Measurements from ENCODE around the gene TMED7.

DNA sequence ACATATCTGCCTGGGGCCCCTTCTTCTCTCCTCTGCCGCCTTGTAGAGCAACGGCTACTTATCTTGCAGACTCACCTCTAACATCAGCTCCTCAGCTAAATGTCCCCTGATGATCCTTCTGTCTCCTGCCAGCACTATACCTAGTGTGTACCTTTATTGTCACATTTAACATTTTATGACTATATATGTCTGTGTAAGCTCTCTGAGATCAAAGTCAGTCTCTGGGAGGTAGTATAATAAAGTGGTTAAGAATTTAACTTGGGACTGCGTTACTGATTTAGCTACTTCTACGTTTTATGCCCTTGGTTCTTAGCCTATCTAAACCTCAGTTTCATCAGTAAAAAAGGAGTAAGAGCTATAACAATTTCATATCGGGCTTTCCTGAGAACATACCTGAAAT lies 2.2 kb downstream of the TMED7 start:
- TF ChIP-seq, protein P1, sequence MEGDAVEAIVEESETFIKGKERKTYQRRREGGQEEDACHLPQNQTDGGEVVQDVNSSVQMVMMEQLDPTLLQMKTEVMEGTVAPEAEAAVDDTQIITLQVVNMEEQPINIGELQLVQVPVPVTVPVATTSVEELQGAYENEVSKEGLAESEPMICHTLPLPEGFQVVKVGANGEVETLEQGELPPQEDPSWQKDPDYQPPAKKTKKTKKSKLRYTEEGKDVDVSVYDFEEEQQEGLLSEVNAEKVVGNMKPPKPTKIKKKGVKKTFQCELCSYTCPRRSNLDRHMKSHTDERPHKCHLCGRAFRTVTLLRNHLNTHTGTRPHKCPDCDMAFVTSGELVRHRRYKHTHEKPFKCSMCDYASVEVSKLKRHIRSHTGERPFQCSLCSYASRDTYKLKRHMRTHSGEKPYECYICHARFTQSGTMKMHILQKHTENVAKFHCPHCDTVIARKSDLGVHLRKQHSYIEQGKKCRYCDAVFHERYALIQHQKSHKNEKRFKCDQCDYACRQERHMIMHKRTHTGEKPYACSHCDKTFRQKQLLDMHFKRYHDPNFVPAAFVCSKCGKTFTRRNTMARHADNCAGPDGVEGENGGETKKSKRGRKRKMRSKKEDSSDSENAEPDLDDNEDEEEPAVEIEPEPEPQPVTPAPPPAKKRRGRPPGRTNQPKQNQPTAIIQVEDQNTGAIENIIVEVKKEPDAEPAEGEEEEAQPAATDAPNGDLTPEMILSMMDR (IDR thresholded peaks at IDR 0.05; ENCODE audit: low read length), result no peak
- no peak for TF ChIP-seq EZH2 (IDR thresholded peaks at IDR 0.05; ENCODE audit: borderline replicate concordance, low read length)
